ENCODE data around the gene PPARG. TPM values are rescaled to one million over a fixed set of nuclear protein-coding genes. Genes with fewer than 3 reads are reported as not detected.

The PPARG gene
- total and polyA plus RNA-seq, 2 of the 8 experiments (the other 6 are each of a cell fraction or from before 2014, with no cell fraction given), result 0.06 TPM; not detected in 1

DNA sequence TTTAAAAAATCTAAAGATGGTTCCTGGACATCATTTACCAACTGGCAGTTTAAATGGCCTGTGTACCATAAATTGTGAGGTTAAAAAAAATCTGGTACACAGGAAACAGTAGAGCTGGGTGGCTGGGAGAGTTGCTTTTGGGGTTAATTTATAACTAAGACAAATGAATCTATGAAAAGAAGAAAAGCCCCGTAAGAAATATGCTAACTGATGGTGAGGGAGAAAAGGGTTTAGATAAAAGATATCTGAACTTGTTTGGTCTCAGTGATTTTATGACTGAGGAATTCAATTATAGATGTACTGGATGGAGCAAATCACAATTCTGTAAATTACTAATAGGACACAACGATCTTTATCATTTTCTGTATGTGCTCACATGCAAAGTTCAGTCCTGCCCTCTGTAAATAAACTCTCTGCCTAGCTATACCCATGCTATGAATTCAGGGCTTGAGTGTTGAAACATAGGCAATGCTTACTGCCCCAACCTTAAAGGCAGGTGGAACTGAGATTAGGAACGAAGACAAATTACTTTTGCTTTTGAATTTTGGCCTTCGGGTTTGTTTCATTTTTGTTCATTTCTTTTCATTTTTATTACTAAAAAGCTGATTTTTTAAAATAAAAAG lies 28.0 kb downstream of the PPARG start:
- no peak for TF ChIP-seq GABPA (IDR thresholded peaks at IDR 0.05; ENCODE audit: borderline replicate concordance, insufficient read depth, low read length)
- TF ChIP-seq BACH1 (IDR thresholded peaks at IDR 0.05; ENCODE audit: low read length), result no peak
- TF ChIP-seq POLR2AphosphoS5 (IDR thresholded peaks at IDR 0.05; ENCODE audit: low read depth, low read length), result no peak
- TF ChIP-seq SP2 (IDR thresholded peaks at IDR 0.05; ENCODE audit: low read length), result no peak
- H2AK5ac ChIP-seq (ENCODE audit: low read depth, low read length), result no peak overlapping the region
- H3K9me3 ChIP-seq (ENCODE audit: insufficient read depth in 2 of 2, low read depth in 1 of 2, low read length in 1 of 2), result no peaks in the 10 kb centered on the region
- no peak overlapping the region for H3K4me2 ChIP-seq (ENCODE audit: insufficient read depth in 1 of 2, low read depth in 2 of 2, low read length in 2 of 2)
- H3K18ac ChIP-seq (ENCODE audit: extremely low read depth, low read length), result no peak overlapping the region
- H3K79me2 ChIP-seq (ENCODE audit: control insufficient read depth in 1 of 2, insufficient read depth in 2 of 2, low read length in 2 of 2), result no peaks in the 10 kb centered on the region
- ChIA-PET POLR2A (ENCODE audit: partially characterized antibody) (interaction anchor here (0.5 kb wide), 1 partner anchor 350 kb away, joined by 3 read pairs; no protein-coding TSS in a partner anchor), CTCF (ENCODE audit: partially characterized antibody) (no interaction called here)
- no peak overlapping the region for H2BK5ac ChIP-seq (ENCODE audit: low read depth, low read length)
- H4K20me1 ChIP-seq (replicated peaks in 1 of 2; ENCODE audit: control insufficient read depth in 1 of 2, insufficient read depth in 2 of 2, low read length in 2 of 2), result no peaks in the 10 kb centered on the region
- H2AFZ ChIP-seq (ENCODE audit: low read length), result no peak overlapping the region
- H4K91ac ChIP-seq (replicated peaks; ENCODE audit: insufficient read length, low read length), result no peak overlapping the region
- H3K27me3 ChIP-seq (replicated peaks in 1 of 4; ENCODE audit: control insufficient read depth in 3 of 4, extremely low read depth in 1 of 4, insufficient read depth in 3 of 4, low read length in 3 of 4), result no peaks in the 10 kb centered on the region
- H3K23me2 ChIP-seq (ENCODE audit: low read depth, low read length), result no peaks in the 10 kb centered on the region
- H4K5ac ChIP-seq (ENCODE audit: insufficient read length, low read depth, low read length), result no peak overlapping the region
- H3K4ac ChIP-seq (replicated peaks; ENCODE audit: insufficient read length, low read depth, low read length), result no peak overlapping the region
- no peak overlapping the region for H3K27ac ChIP-seq (ENCODE audit: low read depth, low read length)
- FAIRE-seq (no peak), DNase-seq (ENCODE audit: low read depth in 1 of 2, low spot score in 2 of 2) (no peak)
- no peak overlapping the region for H4K8ac ChIP-seq (ENCODE audit: extremely low read depth, insufficient read depth, low read length)
- no peak overlapping the region for H2BK12ac ChIP-seq (ENCODE audit: low read depth, low read length)
- H3K56ac ChIP-seq (replicated peaks; ENCODE audit: insufficient read length, low read depth, low read length), result no peak overlapping the region
- no peaks in the 10 kb centered on the region for H3K36me3 ChIP-seq (ENCODE audit: control insufficient read depth in 2 of 4, insufficient read depth in 4 of 4, low read length in 3 of 4)
- WGBS, 2 experiments (ENCODE audit: extremely low coverage in 1 of 2, insufficient coverage in 1 of 2, insufficient read length in 1 of 2, insufficient replicate concordance in 2 of 2, low coverage in 1 of 2, low lambda C conversion rate in 2 of 2, missing lambda C conversion rate in 1 of 2), result 91% methylated on average over 4 of the region's 4 CpGs; no CpG with 5 or more reads in 1 of the 2 experiments
- H2BK120ac ChIP-seq (replicated peaks; ENCODE audit: low read depth, low read length), result no peak overlapping the region
- H3K4me1 ChIP-seq (replicated peaks in 1 of 4; ENCODE audit: control insufficient read depth in 3 of 4, insufficient read depth in 4 of 4, low read length in 3 of 4), result no peaks in the 10 kb centered on the region
- H2BK20ac ChIP-seq (ENCODE audit: low read length), result no peak overlapping the region
- H3K23ac ChIP-seq (ENCODE audit: insufficient read length), result no peak overlapping the region
- H3K14ac ChIP-seq (ENCODE audit: insufficient read length), result no peak overlapping the region
- no peak overlapping the region for H3K4me3 ChIP-seq (ENCODE audit: extremely low read depth in 1 of 4, insufficient read depth in 2 of 4, low read depth in 3 of 4, low read length in 4 of 4)
- no peaks in the 10 kb centered on the region for H3K79me1 ChIP-seq (ENCODE audit: low read depth, low read length)
- no peak overlapping the region for H2BK15ac ChIP-seq (ENCODE audit: low read length)
- H3K9ac ChIP-seq (replicated peaks in 1 of 4; ENCODE audit: extremely low read depth in 1 of 4, low read depth in 3 of 4, low read length in 3 of 4), result no peak overlapping the region
